SK-N-SH (cell line): ENCODE measurements around the gene CHCHD6. TPM values are rescaled to one million over a fixed set of nuclear protein-coding genes. Genes with fewer than 3 reads are reported as not detected.

Experiments used
- CTCF ChIA-PET: fragments of 300-600, 350-600 bp; formaldehyde crosslinking; extraction: SDS; loops from one replicate; lab custom pipeline; 2021; lab: Yijun Ruan, JAX
- POLR2A ChIA-PET: fragments of 350-600 bp; sonication (Branson Sonifier 250); formaldehyde crosslinking; extraction: SDS; loops from one replicate; lab custom pipeline; 2020; ENCODE audit warnings: antibody characterized with exemption, inconsistent platforms; lab: Yijun Ruan, JAX
- DNase-seq: peaks from one replicate; pipeline ENCODE4 v3.0.0; 2012
- H2AFZ ChIP-seq: fragments of 200-600 bp; sonication (generic); 2 replicates; pipeline ENCODE4 v1.8.1; 2016; ENCODE audit warnings: antibody characterized with exemption, mild to moderate bottlenecking, low read depth
- H3F3A ChIP-seq: fragments of 200-600 bp; sonication (generic); replicated peaks from 2 replicates; pipeline ENCODE3; 2016; ENCODE audit warnings: antibody characterized with exemption, mild to moderate bottlenecking; ENCODE audit not compliant: insufficient read depth
- H3K27ac ChIP-seq, 2 experiments: fragments of 200-500 bp in 1 of 2; fragments of 200-600 bp in 1 of 2; sonication (Bioruptor generic) in 1 of 2; sonication (generic), shearing (Covaris generic) in 1 of 2; 2 replicates each; pipeline versions ENCODE4 v1.5.1 to v1.6.1; 2014 to 2016; ENCODE audit warnings: low read depth in 2 of 2, inconsistent platforms in 1 of 2, low read length in 1 of 2, mild to moderate bottlenecking in 1 of 2, mixed read lengths in 1 of 2
- H3K27me3 ChIP-seq: fragments of 200-600 bp; sonication (generic), shearing (Covaris generic); 2 replicates; pipeline ENCODE4 v1.6.1; 2016; ENCODE audit warnings: mixed run types; ENCODE audit not compliant: insufficient read depth
- H3K36me3 ChIP-seq, 2 experiments: fragments of 200-500 bp in 1 of 2; fragments of 200-600 bp in 1 of 2; sonication (Bioruptor generic) in 1 of 2; sonication (generic) in 1 of 2; replicated peaks in 1 of 2; 2 replicates each; pipeline versions ENCODE3 to v1.5.1; 2014 to 2016; ENCODE audit warnings: low read length in 1 of 2, mild to moderate bottlenecking in 1 of 2; ENCODE audit not compliant: insufficient read depth in 2 of 2, control insufficient read depth in 1 of 2
- H3K4me1 ChIP-seq, 2 experiments: fragments of 200-500 bp in 1 of 2; fragments of 200-600 bp in 1 of 2; sonication (Bioruptor generic) in 1 of 2; sonication (generic), shearing (Covaris generic) in 1 of 2; 2 replicates each; pipeline versions ENCODE4 v1.5.1 to v1.6.1; 2014 to 2016; ENCODE audit warnings: low read depth in 1 of 2, low read length in 1 of 2, mixed run types in 1 of 2; ENCODE audit not compliant: insufficient read depth in 2 of 2, control insufficient read depth in 1 of 2
- H3K4me2 ChIP-seq: fragments of 200-600 bp; sonication (generic), shearing (Covaris generic); 2 replicates; pipeline ENCODE4 v1.6.1; 2017; ENCODE audit warnings: mixed run types
- H3K4me3 ChIP-seq, 2 experiments: fragments of 200-500 bp in 1 of 2; fragments of 200-600 bp in 1 of 2; sonication (Bioruptor generic) in 1 of 2; sonication (generic), shearing (Covaris generic) in 1 of 2; 2 replicates each; pipeline versions ENCODE4 v1.5.1 to v1.8.1; 2014 to 2016; ENCODE audit warnings: low read depth in 2 of 2, inconsistent platforms in 1 of 2, low read length in 1 of 2, mild to moderate bottlenecking in 1 of 2, mixed read lengths in 1 of 2, moderate library complexity in 1 of 2
- H3K79me2 ChIP-seq: fragments of 200-600 bp; sonication (generic); 2 replicates; pipeline ENCODE4 v1.8.1; 2017; ENCODE audit warnings: mild to moderate bottlenecking; ENCODE audit not compliant: insufficient read depth
- H3K9ac ChIP-seq: fragments of 200-600 bp; sonication (generic); 2 replicates; pipeline ENCODE4 v1.6.1; 2017; ENCODE audit warnings: mixed run types
- H3K9me2 ChIP-seq: fragments of 200-600 bp; sonication (generic); 2 replicates; pipeline ENCODE4 v1.6.1; 2017; ENCODE audit warnings: mixed run types
- H3K9me3 ChIP-seq: fragments of 200-600 bp; sonication (generic); 2 replicates; pipeline ENCODE4 v1.6.1; 2017; ENCODE audit warnings: mixed run types, mild to moderate bottlenecking, moderate library complexity
- H4K20me1 ChIP-seq: fragments of 200-600 bp; sonication (generic); 2 replicates; pipeline ENCODE4 v1.6.1; 2017; ENCODE audit warnings: mild to moderate bottlenecking, mixed run types; ENCODE audit not compliant: insufficient read depth
- EP300 ChIP-seq, 2 experiments: IDR thresholded peaks; 2 replicates each; pipeline versions ENCODE4 v1.4.0 to v1.6.1; 2012; ENCODE audit warnings: borderline replicate concordance in 1 of 2, low read depth in 1 of 2, low read length in 1 of 2
- EZH2phosphoT487 ChIP-seq: fragments of 200-600 bp; sonication (generic); IDR thresholded peaks from 2 replicates; pipeline ENCODE4 v1.6.1; 2017; ENCODE audit warnings: low read depth, mixed run types, mild to moderate bottlenecking, antibody characterized with exemption, moderate library complexity, borderline replicate concordance
- FOSL2 ChIP-seq: IDR thresholded peaks from 2 replicates; pipeline ENCODE4 v1.4.0; 2012; ENCODE audit warnings: low read depth, mild to moderate bottlenecking, moderate library complexity, borderline replicate concordance
- FOXM1 ChIP-seq: IDR thresholded peaks from 2 replicates; pipeline ENCODE4 v1.4.0; 2012; ENCODE audit warnings: low read depth, mild to moderate bottlenecking
- JUND ChIP-seq: IDR thresholded peaks from 2 replicates; pipeline ENCODE4 v1.4.0; 2012
- MXI1 ChIP-seq: IDR thresholded peaks from 2 replicates; pipeline ENCODE4 v1.6.1; 2012; ENCODE audit warnings: mild to moderate bottlenecking, low read depth, low read length, improper control_type of control experiment
- RCOR1 ChIP-seq: fragments of 150-350 bp; IDR thresholded peaks from 2 replicates; pipeline ENCODE4 v1.6.1; 2017; ENCODE audit warnings: antibody characterized with exemption, low read length
- RFX5 ChIP-seq: IDR thresholded peaks from 2 replicates; pipeline ENCODE4 v1.6.1; 2012; ENCODE audit warnings: mild to moderate bottlenecking, improper control_type of control experiment, low read length
- RXRA ChIP-seq: IDR thresholded peaks from 2 replicates; pipeline ENCODE4 v1.4.0; 2012; ENCODE audit warnings: low read depth, mild to moderate bottlenecking, borderline replicate concordance
- WGBS: methylation state at CpG from one replicate; pipeline ENCODE4 v1.1.6; 2017; ENCODE audit warnings: low lambda C conversion rate; 5-methylcytosine and 5-hydroxymethylcytosine counted together
- polyA plus RNA-seq, 3 experiments: library from polyadenylated mRNA; depleted of rRNA; stranded (reverse); fragments of >200 nt; gene quantifications; 2 replicates each; pipeline ENCODE4 v1.2.3, GENCODE V29; 2012
- TF ChIP-seq, protein P1 (sequence below): IDR thresholded peaks from 2 replicates; pipeline ENCODE4; 2012
- TF ChIP-seq, protein P2 (sequence below): fragments of 200-600 bp; sonication (generic); IDR thresholded peaks from 2 replicates; pipeline ENCODE4 v1.6.1; 2017; ENCODE audit warnings: antibody characterized with exemption, mild to moderate bottlenecking, moderate library complexity
- TF ChIP-seq, protein P3 (sequence below): IDR thresholded peaks from 2 replicates; pipeline ENCODE4 v1.6.1; 2012; ENCODE audit warnings: mild to moderate bottlenecking, low read depth, low read length, moderate library complexity
- TF ChIP-seq, protein P4 (sequence below): IDR thresholded peaks from 2 replicates; pipeline ENCODE4 v1.4.0; 2012; ENCODE audit warnings: low read depth, borderline replicate concordance

Gene CHCHD6
- polyA plus RNA-seq, 1 of the 3 experiments (the other 2 are of a cell fraction), result 42.5 TPM

DNA sequence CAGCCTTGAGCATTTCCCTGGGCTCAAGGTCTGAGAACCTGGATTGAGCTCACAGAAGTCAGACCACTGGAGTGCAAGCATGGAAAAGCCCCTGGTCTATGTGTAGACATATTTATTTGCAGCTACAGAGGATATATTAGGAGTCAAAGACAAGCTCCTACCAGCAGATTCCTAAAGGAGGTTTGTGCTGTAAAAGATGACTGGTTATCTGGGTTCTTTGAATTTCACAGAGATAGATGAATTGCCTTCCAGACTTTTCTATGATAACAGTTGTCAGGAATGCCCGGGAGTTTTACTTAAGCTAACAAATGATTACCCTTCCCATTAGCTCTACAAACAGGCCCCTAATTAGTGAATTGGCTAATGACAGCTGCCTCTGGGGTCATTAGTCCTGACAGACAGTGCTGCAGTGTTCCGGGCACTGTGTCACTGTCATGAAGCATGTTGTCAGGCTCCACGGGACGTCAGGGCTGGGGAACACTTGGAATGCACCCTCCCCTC lies 230.0 kb downstream of the CHCHD6 start:
- no peaks in the 10 kb centered on the region for H3K27me3 ChIP-seq
- H2AFZ ChIP-seq, result no peak overlapping the region
- H3K9me3 ChIP-seq, result no peaks in the 10 kb centered on the region
- peaks cover 11% of the 10 kb centered on the region for H3F3A ChIP-seq
- H3K9ac ChIP-seq, result no peak overlapping the region; the same call in 1 of the 2 replicates
- CTCF ChIA-PET, result interaction anchor here (1.2 to 1.5 kb wide), 3 partner anchors 28 to 182 kb away, joined by 3 to 4 read pairs (median 3); no protein-coding TSS in a partner anchor
- H3K4me3 ChIP-seq, result no peak overlapping the region
- WGBS, result 33% methylated on average over 4 of the region's 4 CpGs
- no peak for TF ChIP-seq RFX5
- TF ChIP-seq MXI1, result 0 out of 2 replicates have a peak, but pooled peaks have one; percentile 44
- TF ChIP-seq, protein P1, sequence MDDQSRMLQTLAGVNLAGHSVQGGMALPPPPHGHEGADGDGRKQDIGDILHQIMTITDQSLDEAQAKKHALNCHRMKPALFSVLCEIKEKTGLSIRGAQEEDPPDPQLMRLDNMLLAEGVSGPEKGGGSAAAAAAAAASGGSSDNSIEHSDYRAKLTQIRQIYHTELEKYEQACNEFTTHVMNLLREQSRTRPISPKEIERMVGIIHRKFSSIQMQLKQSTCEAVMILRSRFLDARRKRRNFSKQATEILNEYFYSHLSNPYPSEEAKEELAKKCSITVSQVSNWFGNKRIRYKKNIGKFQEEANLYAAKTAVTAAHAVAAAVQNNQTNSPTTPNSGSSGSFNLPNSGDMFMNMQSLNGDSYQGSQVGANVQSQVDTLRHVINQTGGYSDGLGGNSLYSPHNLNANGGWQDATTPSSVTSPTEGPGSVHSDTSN, result peak; percentile 38; the same call in 1 of the 2 replicates
- TF ChIP-seq, protein P2, sequence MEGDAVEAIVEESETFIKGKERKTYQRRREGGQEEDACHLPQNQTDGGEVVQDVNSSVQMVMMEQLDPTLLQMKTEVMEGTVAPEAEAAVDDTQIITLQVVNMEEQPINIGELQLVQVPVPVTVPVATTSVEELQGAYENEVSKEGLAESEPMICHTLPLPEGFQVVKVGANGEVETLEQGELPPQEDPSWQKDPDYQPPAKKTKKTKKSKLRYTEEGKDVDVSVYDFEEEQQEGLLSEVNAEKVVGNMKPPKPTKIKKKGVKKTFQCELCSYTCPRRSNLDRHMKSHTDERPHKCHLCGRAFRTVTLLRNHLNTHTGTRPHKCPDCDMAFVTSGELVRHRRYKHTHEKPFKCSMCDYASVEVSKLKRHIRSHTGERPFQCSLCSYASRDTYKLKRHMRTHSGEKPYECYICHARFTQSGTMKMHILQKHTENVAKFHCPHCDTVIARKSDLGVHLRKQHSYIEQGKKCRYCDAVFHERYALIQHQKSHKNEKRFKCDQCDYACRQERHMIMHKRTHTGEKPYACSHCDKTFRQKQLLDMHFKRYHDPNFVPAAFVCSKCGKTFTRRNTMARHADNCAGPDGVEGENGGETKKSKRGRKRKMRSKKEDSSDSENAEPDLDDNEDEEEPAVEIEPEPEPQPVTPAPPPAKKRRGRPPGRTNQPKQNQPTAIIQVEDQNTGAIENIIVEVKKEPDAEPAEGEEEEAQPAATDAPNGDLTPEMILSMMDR, result no peak
- 0 out of 4 replicates have a peak, but pooled peaks of 1 of the 2 experiments have one; percentile 18 for TF ChIP-seq EP300 (IDR thresholded peaks at IDR 0.05; ENCODE audit: borderline replicate concordance in 1 of 2, low read depth in 1 of 2, low read length in 1 of 2)
- TF ChIP-seq, all 33 proteins: peak for 3
- Histone ChIP-seq H3K27ac (peak overlapping the region; percentile 57 to 60), H3K36me3 (no peaks in the 10 kb centered on the region), H3K4me1 (peaks cover 41 to 52% of the 10 kb centered on the region in 2 experiments), H4K20me1 (no peaks in the 10 kb centered on the region), H3K9me2 (no peaks in the 10 kb centered on the region), H3K79me2 (no peaks in the 10 kb centered on the region), H3K4me2 (peak overlapping the region; percentile 20)
- DNase-seq, result peak; percentile 55
- POLR2A ChIA-PET, result no interaction called here

DNA sequence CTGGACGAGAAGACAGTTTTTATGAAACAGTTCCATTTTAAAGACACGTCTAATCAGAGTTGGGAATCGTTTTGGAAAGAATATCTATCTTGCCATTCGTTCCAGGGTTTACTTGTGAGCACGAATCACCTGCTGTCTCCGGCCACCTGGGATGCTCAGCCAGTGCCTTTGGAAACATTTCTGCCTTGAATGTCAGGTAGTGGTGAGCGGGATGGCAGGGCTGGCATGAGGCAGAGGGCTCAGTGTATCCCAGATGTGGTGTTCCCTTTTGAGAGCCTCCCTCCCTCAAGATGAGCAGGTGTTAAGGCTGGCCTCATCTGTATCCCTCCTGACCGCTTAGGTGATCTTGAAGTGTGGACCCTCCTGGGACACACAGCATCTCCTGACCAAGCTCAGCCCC lies 231.0 kb downstream of the CHCHD6 start:
- Histone ChIP-seq H3K9ac (no peak overlapping the region), H3K27me3 (no peaks in the 10 kb centered on the region), H3K4me2 (no peak overlapping the region), H3K27ac (peak overlapping the region in 1 of 2 experiments; percentile 57; a peak in 2 of 4 replicates), H3K9me2 (no peaks in the 10 kb centered on the region), H3K79me2 (no peaks in the 10 kb centered on the region), H2AFZ (no peak overlapping the region), H4K20me1 (no peaks in the 10 kb centered on the region), H3K4me1 (peaks cover 46 to 60% of the 10 kb centered on the region in 2 experiments), H3K9me3 (no peaks in the 10 kb centered on the region), H3F3A (peaks cover 11% of the 10 kb centered on the region), H3K4me3 (no peak overlapping the region), H3K36me3 (no peaks in the 10 kb centered on the region)
- no peak for TF ChIP-seq FOXM1
- no peak for TF ChIP-seq RXRA
- TF ChIP-seq, protein P2, result no peak
- TF ChIP-seq RCOR1, result no peak
- TF ChIP-seq, protein P3, sequence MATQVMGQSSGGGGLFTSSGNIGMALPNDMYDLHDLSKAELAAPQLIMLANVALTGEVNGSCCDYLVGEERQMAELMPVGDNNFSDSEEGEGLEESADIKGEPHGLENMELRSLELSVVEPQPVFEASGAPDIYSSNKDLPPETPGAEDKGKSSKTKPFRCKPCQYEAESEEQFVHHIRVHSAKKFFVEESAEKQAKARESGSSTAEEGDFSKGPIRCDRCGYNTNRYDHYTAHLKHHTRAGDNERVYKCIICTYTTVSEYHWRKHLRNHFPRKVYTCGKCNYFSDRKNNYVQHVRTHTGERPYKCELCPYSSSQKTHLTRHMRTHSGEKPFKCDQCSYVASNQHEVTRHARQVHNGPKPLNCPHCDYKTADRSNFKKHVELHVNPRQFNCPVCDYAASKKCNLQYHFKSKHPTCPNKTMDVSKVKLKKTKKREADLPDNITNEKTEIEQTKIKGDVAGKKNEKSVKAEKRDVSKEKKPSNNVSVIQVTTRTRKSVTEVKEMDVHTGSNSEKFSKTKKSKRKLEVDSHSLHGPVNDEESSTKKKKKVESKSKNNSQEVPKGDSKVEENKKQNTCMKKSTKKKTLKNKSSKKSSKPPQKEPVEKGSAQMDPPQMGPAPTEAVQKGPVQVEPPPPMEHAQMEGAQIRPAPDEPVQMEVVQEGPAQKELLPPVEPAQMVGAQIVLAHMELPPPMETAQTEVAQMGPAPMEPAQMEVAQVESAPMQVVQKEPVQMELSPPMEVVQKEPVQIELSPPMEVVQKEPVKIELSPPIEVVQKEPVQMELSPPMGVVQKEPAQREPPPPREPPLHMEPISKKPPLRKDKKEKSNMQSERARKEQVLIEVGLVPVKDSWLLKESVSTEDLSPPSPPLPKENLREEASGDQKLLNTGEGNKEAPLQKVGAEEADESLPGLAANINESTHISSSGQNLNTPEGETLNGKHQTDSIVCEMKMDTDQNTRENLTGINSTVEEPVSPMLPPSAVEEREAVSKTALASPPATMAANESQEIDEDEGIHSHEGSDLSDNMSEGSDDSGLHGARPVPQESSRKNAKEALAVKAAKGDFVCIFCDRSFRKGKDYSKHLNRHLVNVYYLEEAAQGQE, result no peak
- no peak for TF ChIP-seq JUND
- TF ChIP-seq, protein P4, sequence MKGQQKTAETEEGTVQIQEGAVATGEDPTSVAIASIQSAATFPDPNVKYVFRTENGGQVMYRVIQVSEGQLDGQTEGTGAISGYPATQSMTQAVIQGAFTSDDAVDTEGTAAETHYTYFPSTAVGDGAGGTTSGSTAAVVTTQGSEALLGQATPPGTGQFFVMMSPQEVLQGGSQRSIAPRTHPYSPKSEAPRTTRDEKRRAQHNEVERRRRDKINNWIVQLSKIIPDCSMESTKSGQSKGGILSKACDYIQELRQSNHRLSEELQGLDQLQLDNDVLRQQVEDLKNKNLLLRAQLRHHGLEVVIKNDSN, result no peak
- TF ChIP-seq FOSL2, result no peak
- no peak for TF ChIP-seq EZH2phosphoT487
- POLR2A ChIA-PET, result no interaction called here
- no peak for DNase-seq
- WGBS, result 92% methylated on average over 7 of the region's 8 CpGs
- CTCF ChIA-PET, result interaction anchor here (0.9 to 4.6 kb wide), 3 partner anchors 12 to 183 kb away, joined by 3 to 20 read pairs (median 3); no protein-coding TSS in a partner anchor
